ENCODE results near the gene POMC. TPM values are rescaled to one million over a fixed set of nuclear protein-coding genes. Genes with fewer than 3 reads are reported as not detected.

POMC gene
- total RNA-seq, 1 experiment from 2014 or later: not detected

DNA sequence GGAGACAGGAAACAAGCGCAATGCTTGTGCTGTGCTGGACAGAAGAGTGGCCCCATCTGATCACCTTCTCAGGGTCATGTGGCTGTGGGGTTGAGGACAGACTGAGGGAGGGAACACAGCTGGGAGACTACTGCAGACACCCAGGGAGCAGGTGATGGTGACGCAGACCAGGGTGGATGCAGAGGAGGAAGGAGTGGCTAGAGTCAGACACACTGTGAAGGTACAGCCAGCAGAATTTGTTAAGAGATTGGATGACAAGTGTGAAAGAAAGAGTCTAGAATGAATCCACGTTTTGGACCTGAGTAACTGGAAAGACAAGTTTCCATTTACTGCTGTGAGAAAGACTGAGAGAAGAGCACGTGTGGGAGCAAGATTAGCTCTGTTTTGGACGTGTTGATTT lies 15.9 kb upstream of the POMC start:
- ChIA-PET CTCF (no interaction called here), RAD21 (ENCODE audit: low non-redundant PET in 1 of 2, low total read pairs in 2 of 2, uncharacterized antibody in 2 of 2, unreplicated experiment in 2 of 2) (no interaction called here), POLR2A (no interaction called here)
- no peak for ATAC-seq
- Histone ChIP-seq H3K27me3 (ENCODE audit: insufficient read depth, low read length) (no peaks in the 10 kb centered on the region), H3K79me2 (ENCODE audit: insufficient read depth, low read length) (no peaks in the 10 kb centered on the region), H3K4me3 (replicated peaks in 1 of 2; ENCODE audit: low read depth in 1 of 2, low read length in 2 of 2) (no peak overlapping the region), H3K27ac (ENCODE audit: low read depth, low read length) (no peak overlapping the region), H3K36me3 (ENCODE audit: control insufficient read depth in 1 of 2, insufficient read depth in 2 of 2, low read length in 2 of 2) (no peaks in the 10 kb centered on the region), H3K4me2 (ENCODE audit: low read length) (no peak overlapping the region), H4K20me1 (ENCODE audit: insufficient read depth) (no peaks in the 10 kb centered on the region), H3K4me1 (ENCODE audit: control insufficient read depth in 1 of 2, insufficient read depth in 2 of 2, low read length in 2 of 2) (no peaks in the 10 kb centered on the region), H3K9me3 (ENCODE audit: control insufficient read depth in 1 of 2, insufficient read depth in 1 of 2, low read depth in 1 of 2, low read length in 2 of 2) (no peaks in the 10 kb centered on the region), H2AFZ (ENCODE audit: low read depth, low read length, poor library complexity, severe bottlenecking) (no peak overlapping the region), H3K9ac (ENCODE audit: low read length) (no peak overlapping the region), H3K9me2 (ENCODE audit: insufficient read depth) (no peaks in the 10 kb centered on the region)
- BruUV-seq (replicated peaks): no TSS peak
- TF ChIP-seq, protein P1, sequence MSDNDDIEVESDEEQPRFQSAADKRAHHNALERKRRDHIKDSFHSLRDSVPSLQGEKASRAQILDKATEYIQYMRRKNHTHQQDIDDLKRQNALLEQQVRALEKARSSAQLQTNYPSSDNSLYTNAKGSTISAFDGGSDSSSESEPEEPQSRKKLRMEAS (IDR thresholded peaks at IDR 0.05): no peak
- TF ChIP-seq RAD21 (IDR thresholded peaks at IDR 0.05; ENCODE audit: low read depth) (no peak), POLR2AphosphoS5 (IDR thresholded peaks at IDR 0.05; ENCODE audit: low read depth, low read length) (no peak), JUND (IDR thresholded peaks at IDR 0.05) (no peak), FOSL1 (IDR thresholded peaks at IDR 0.05; ENCODE audit: low read depth) (no peak), YY1 (IDR thresholded peaks at IDR 0.05; ENCODE audit: extremely low read depth, insufficient replicate concordance, low read depth, low read length) (no peak), CBX3 (IDR thresholded peaks at IDR 0.05; ENCODE audit: low read depth) (no peak), EZH2 (IDR thresholded peaks at IDR 0.05) (no peak), TCF7L2 (IDR thresholded peaks at IDR 0.05; ENCODE audit: borderline replicate concordance, extremely low read depth, insufficient read depth, insufficient read length) (no peak), SP1 (IDR thresholded peaks at IDR 0.05; ENCODE audit: low read depth) (no peak), CEBPB (IDR thresholded peaks at IDR 0.05; ENCODE audit: low read depth) (no peak), EGR1 (IDR thresholded peaks at IDR 0.05; ENCODE audit: low read depth) (no peak), SIN3A (IDR thresholded peaks at IDR 0.05; ENCODE audit: low read depth) (no peak), SRF (IDR thresholded peaks at IDR 0.05; ENCODE audit: low read depth) (no peak)
- TF ChIP-seq, protein P2, sequence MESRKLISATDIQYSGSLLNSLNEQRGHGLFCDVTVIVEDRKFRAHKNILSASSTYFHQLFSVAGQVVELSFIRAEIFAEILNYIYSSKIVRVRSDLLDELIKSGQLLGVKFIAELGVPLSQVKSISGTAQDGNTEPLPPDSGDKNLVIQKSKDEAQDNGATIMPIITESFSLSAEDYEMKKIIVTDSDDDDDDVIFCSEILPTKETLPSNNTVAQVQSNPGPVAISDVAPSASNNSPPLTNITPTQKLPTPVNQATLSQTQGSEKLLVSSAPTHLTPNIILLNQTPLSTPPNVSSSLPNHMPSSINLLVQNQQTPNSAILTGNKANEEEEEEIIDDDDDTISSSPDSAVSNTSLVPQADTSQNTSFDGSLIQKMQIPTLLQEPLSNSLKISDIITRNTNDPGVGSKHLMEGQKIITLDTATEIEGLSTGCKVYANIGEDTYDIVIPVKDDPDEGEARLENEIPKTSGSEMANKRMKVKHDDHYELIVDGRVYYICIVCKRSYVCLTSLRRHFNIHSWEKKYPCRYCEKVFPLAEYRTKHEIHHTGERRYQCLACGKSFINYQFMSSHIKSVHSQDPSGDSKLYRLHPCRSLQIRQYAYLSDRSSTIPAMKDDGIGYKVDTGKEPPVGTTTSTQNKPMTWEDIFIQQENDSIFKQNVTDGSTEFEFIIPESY (IDR thresholded peaks at IDR 0.05; ENCODE audit: extremely low read depth, insufficient replicate concordance, low read length): no peak
- TF ChIP-seq, protein P3, sequence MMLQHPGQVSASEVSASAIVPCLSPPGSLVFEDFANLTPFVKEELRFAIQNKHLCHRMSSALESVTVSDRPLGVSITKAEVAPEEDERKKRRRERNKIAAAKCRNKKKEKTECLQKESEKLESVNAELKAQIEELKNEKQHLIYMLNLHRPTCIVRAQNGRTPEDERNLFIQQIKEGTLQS (IDR thresholded peaks at IDR 0.05): no peak
- TF ChIP-seq, protein P4, sequence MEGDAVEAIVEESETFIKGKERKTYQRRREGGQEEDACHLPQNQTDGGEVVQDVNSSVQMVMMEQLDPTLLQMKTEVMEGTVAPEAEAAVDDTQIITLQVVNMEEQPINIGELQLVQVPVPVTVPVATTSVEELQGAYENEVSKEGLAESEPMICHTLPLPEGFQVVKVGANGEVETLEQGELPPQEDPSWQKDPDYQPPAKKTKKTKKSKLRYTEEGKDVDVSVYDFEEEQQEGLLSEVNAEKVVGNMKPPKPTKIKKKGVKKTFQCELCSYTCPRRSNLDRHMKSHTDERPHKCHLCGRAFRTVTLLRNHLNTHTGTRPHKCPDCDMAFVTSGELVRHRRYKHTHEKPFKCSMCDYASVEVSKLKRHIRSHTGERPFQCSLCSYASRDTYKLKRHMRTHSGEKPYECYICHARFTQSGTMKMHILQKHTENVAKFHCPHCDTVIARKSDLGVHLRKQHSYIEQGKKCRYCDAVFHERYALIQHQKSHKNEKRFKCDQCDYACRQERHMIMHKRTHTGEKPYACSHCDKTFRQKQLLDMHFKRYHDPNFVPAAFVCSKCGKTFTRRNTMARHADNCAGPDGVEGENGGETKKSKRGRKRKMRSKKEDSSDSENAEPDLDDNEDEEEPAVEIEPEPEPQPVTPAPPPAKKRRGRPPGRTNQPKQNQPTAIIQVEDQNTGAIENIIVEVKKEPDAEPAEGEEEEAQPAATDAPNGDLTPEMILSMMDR (IDR thresholded peaks at IDR 0.05 in 2 of 3, conservative IDR thresholded peaks at IDR 0.05 in 1 of 3; ENCODE audit: borderline replicate concordance in 1 of 3, insufficient read depth in 1 of 3, low read depth in 2 of 3, low read length in 2 of 3): no peak
- no peak for DNase-seq (ENCODE audit: low read depth, low spot score)
- intact Hi-C loops (cut with micrococcal nuclease): no loop called here
